ENCODE results near the gene UBE3B.

DNA sequence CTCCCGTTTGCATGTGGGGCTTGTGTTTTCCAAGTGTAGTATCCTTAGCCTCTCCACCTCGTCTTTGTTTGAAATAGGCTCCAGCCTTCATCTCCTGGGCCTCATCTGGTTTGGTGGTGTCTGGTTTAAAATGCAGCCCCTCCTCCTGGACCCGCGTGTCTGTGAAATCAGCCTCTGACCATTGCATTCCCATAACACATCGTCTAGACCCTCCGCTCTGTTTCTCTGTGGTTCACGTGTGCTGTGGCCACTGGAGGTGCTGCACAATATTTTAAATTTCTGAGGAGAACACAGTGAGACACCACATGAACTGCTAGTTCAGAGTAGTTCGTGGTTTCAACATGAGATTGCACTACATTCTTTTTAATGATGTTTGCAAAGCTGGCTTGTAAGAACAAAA, 35.6 kb downstream of the UBE3B start:
- TF ChIP-seq CTCF (IDR thresholded peaks at IDR 0.05): no peak
- no peak for TF ChIP-seq POLR2A (IDR thresholded peaks at IDR 0.05)
- TF ChIP-seq EP300 (IDR thresholded peaks at IDR 0.05): no peak
